Endodermal cell (in vitro differentiated cells): ENCODE measurements around the gene EFCAB7. TPM values are rescaled to one million over a fixed set of nuclear protein-coding genes. Genes with fewer than 3 reads are reported as not detected.

ENCODE experiments used
- DNase-seq: peaks from one replicate; pipeline ENCODE4 v3.0.0-alpha.2; 2017
- H3K27ac ChIP-seq: 2 replicates; pipeline ENCODE4 v1.5.1; 2013; ENCODE audit warnings: mild to moderate bottlenecking, low read depth, low read length, moderate library complexity
- H3K27me3 ChIP-seq: 2 replicates; pipeline ENCODE4 v1.6.1; 2013; ENCODE audit warnings: mild to moderate bottlenecking, low read length, moderate library complexity; ENCODE audit not compliant: insufficient read depth, control insufficient read depth, poor library complexity, severe bottlenecking
- H3K36me3 ChIP-seq: 2 replicates; pipeline ENCODE4 v1.7.0; 2013; ENCODE audit warnings: mild to moderate bottlenecking, low read length, moderate library complexity; ENCODE audit not compliant: control insufficient read depth, insufficient read depth
- H3K4me1 ChIP-seq: one replicate; pipeline ENCODE4 v1.7.0; 2013; ENCODE audit warnings: low read length; ENCODE audit not compliant: control insufficient read depth, insufficient read depth
- H3K4me3 ChIP-seq: 2 replicates; pipeline ENCODE4 v1.5.1; 2013; ENCODE audit warnings: mild to moderate bottlenecking, low read length, moderate library complexity
- H3K9ac ChIP-seq: 2 replicates; pipeline ENCODE4 v1.6.1; 2013; ENCODE audit warnings: mild to moderate bottlenecking, low read length, moderate library complexity; ENCODE audit not compliant: poor library complexity, severe bottlenecking; ENCODE audit errors: extremely low read depth
- H3K9me3 ChIP-seq: 2 replicates; pipeline ENCODE4 v1.6.1; 2013; ENCODE audit warnings: mild to moderate bottlenecking, low read length, moderate library complexity; ENCODE audit not compliant: control insufficient read depth
- H3K27ac Mint-ChIP-seq: 2 replicates; pipeline ENCODE4 v1.8.0; 2020; ENCODE audit warnings: mixed read lengths
- H3K27me3 Mint-ChIP-seq: 2 replicates; pipeline ENCODE4 v1.8.0; 2021; ENCODE audit warnings: mild to moderate bottlenecking, mixed read lengths; ENCODE audit not compliant: insufficient read depth
- H3K36me3 Mint-ChIP-seq: 2 replicates; pipeline ENCODE4 v1.8.0; 2020; ENCODE audit warnings: low read depth, mixed read lengths
- H3K4me1 Mint-ChIP-seq: 2 replicates; pipeline ENCODE4 v1.8.0; 2020; ENCODE audit warnings: mixed read lengths
- H3K4me3 Mint-ChIP-seq: 2 replicates; pipeline ENCODE4 v1.8.0; 2020; ENCODE audit warnings: mild to moderate bottlenecking, moderate library complexity, mixed read lengths
- H3K9me3 Mint-ChIP-seq: 2 replicates; pipeline ENCODE4 v1.8.0; 2020; ENCODE audit warnings: mild to moderate bottlenecking, mixed read lengths
- WGBS, 2 experiments: methylation state at CpG; one replicate each; pipeline versions ENCODE4 v1.1.5 to v1.1.7; 2013; ENCODE audit warnings: missing lambda C conversion rate in 2 of 2, mixed read lengths in 1 of 2; ENCODE audit not compliant: insufficient coverage in 1 of 2, insufficient read length in 1 of 2; 5-methylcytosine and 5-hydroxymethylcytosine counted together
- total RNA-seq, 2 donors: library from RNA; stranded (reverse); fragmentation: NEBNext Ultra II Directional in 1 of 2; extraction: Animal tissue kit (Norgen Biotek cat#: 25700) in 1 of 2; gene quantifications; 2 replicates in 1 of 2; 3 replicates in 1 of 2; pipeline ENCODE4 v1.2.1, GENCODE V29; 2021
- TF ChIP-seq, protein P1 (sequence below): fragments of 200-600 bp; sonication (generic); conservative IDR thresholded peaks from 2 replicates; pipeline ENCODE4 v1.5.0; 2021; ENCODE audit warnings: antibody characterized with exemption, mild to moderate bottlenecking

The EFCAB7 gene
- total RNA-seq, 2 donors from 2014 or later: 9.3 to 11.5 TPM

- H3K27me3 Mint-ChIP-seq: no peaks in the 10 kb centered on the region
- H3K9me3 Mint-ChIP-seq: peaks cover 4% of the 10 kb centered on the region
- peaks cover 23% of the 10 kb centered on the region for H3K36me3 Mint-ChIP-seq
Observed at GRCh38 chr1:63506782-63507181, 16.5 kb upstream of the EFCAB7 start.

DNA sequence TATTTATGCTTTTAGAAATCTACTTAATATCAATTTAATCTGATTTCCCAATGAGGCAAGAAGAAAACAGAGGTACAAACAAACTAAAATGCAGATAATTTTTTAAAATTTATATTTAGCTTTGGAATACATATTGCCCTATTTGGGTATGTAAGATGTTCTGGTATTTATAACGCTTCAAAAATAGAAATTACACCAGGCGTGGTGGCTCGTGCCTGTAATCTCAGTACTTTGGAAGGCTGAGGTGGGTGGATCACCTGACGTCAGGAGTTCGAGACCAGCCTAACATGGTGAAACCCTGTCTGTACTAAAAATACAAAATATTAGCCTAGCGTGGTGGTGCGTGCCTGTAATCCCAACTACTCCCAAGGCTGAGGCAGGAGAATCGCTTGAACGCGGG, 13.6 kb upstream of the EFCAB7 start:
- H3K4me1 ChIP-seq: no peaks in the 10 kb centered on the region
- H3K9me3 Mint-ChIP-seq: peaks cover 16% of the 10 kb centered on the region
- H3K9me3 ChIP-seq: peaks cover 12% of the 10 kb centered on the region
- no peak overlapping the region for H3K9ac ChIP-seq
- no peak for DNase-seq
- TF ChIP-seq, protein P1, sequence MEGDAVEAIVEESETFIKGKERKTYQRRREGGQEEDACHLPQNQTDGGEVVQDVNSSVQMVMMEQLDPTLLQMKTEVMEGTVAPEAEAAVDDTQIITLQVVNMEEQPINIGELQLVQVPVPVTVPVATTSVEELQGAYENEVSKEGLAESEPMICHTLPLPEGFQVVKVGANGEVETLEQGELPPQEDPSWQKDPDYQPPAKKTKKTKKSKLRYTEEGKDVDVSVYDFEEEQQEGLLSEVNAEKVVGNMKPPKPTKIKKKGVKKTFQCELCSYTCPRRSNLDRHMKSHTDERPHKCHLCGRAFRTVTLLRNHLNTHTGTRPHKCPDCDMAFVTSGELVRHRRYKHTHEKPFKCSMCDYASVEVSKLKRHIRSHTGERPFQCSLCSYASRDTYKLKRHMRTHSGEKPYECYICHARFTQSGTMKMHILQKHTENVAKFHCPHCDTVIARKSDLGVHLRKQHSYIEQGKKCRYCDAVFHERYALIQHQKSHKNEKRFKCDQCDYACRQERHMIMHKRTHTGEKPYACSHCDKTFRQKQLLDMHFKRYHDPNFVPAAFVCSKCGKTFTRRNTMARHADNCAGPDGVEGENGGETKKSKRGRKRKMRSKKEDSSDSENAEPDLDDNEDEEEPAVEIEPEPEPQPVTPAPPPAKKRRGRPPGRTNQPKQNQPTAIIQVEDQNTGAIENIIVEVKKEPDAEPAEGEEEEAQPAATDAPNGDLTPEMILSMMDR: no peak
- H3K27me3 ChIP-seq: no peaks in the 10 kb centered on the region
- peaks cover 35% of the 10 kb centered on the region for H3K36me3 Mint-ChIP-seq
- no peak overlapping the region for H3K27ac ChIP-seq
- no peaks in the 10 kb centered on the region for H3K4me1 Mint-ChIP-seq
- no peaks in the 10 kb centered on the region for H3K27me3 Mint-ChIP-seq
- H3K27ac Mint-ChIP-seq: no peak overlapping the region
- H3K36me3 ChIP-seq: peaks cover 23% of the 10 kb centered on the region
- no peak overlapping the region for H3K4me3 Mint-ChIP-seq
- no peak overlapping the region for H3K4me3 ChIP-seq
- 87 to 88% methylated on average over 6 to 10 of the region's 10 CpGs for WGBS, 2 experiments

More at GRCh38 chr1:63506782-63507181, 16.5 kb upstream of the EFCAB7 start:
- Histone ChIP-seq H3K36me3 (peaks cover 20% of the 10 kb centered on the region), H3K4me3 (no peak overlapping the region), H3K4me1 (no peaks in the 10 kb centered on the region), H3K9ac (no peak overlapping the region), H3K27ac (no peak overlapping the region), H3K9me3 (no peaks in the 10 kb centered on the region), H3K27me3 (no peaks in the 10 kb centered on the region)
- TF ChIP-seq, protein P1: no peak
- Mint-ChIP-seq H3K4me1 (no peaks in the 10 kb centered on the region), H3K4me3 (no peak overlapping the region), H3K27ac (no peak overlapping the region)
- DNase-seq: no peak

DNA sequence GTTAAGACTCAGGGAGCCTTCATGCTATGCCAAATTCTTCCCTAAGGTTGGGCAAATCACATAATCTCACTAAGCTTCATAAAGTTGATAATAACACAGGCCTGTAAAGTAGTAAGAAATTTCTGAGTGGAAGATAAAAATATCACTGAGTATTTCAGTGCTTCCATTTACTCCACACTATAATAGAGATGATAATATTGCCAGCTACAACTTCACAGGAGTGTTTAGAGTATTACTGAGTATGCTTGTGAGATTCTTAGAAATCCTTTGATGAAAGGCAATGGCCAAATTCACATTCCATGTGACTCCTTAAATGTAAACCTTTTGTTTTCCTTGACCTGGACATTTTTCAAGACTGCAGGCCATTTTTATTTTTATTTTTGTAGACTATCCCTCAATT, 10.7 kb upstream of the EFCAB7 start:
- Mint-ChIP-seq H3K4me3 (no peak overlapping the region), H3K36me3 (peaks cover 34% of the 10 kb centered on the region), H3K27ac (no peak overlapping the region), H3K9me3 (peaks cover 23% of the 10 kb centered on the region), H3K27me3 (no peaks in the 10 kb centered on the region), H3K4me1 (no peaks in the 10 kb centered on the region)
- TF ChIP-seq, protein P1: no peak
- Histone ChIP-seq H3K4me1 (no peaks in the 10 kb centered on the region), H3K9me3 (peaks cover 16% of the 10 kb centered on the region), H3K27ac (no peak overlapping the region), H3K27me3 (no peaks in the 10 kb centered on the region), H3K36me3 (peaks cover 8% of the 10 kb centered on the region), H3K4me3 (no peak overlapping the region), H3K9ac (no peak overlapping the region)
- no peak for DNase-seq
